Natural killer cell (primary cell): Measurements from ENCODE around the gene CRLF3. TPM values are rescaled to one million over a fixed set of nuclear protein-coding genes. Genes with fewer than 3 reads are reported as not detected.

Experiments used
- ATAC-seq, 3 donors: fragments of 150-1000 bp in 2 of 3; fragments of 200-7000 bp in 1 of 3; cut with Tn5 transposase; 1 replicate in 1 of 3; 2 replicates in 2 of 3; pipeline ENCODE4 v1.10.0; 2021; ENCODE audit warnings: mild to moderate bottlenecking in 2 of 3, moderate library complexity in 2 of 3
- DNase-seq, 2 donors: peaks; one replicate each; pipeline versions ENCODE4 v3.0.0 to v3.0.0-alpha.2; 2013 to 2021; ENCODE audit warnings: mixed read lengths in 1 of 2
- H3K27ac ChIP-seq: one replicate; pipeline ENCODE4 v1.5.1; 2013; ENCODE audit warnings: mild to moderate bottlenecking, low read length
- H3K27me3 ChIP-seq: one replicate; pipeline ENCODE4 v1.6.1; 2013; ENCODE audit warnings: low read length; ENCODE audit not compliant: control insufficient read depth, insufficient read depth
- H3K36me3 ChIP-seq: one replicate; pipeline ENCODE4 v1.6.1; 2013; ENCODE audit warnings: low read length; ENCODE audit not compliant: control insufficient read depth, insufficient read depth
- H3K4me1 ChIP-seq: one replicate; pipeline ENCODE4 v1.6.1; 2013; ENCODE audit warnings: low read length; ENCODE audit not compliant: control insufficient read depth, insufficient read depth
- H3K4me3 ChIP-seq: one replicate; pipeline ENCODE4 v1.5.1; 2013; ENCODE audit warnings: low read length
- H3K9me3 ChIP-seq: one replicate; pipeline ENCODE4 v1.6.1; 2013; ENCODE audit warnings: low read length; ENCODE audit not compliant: control insufficient read depth, insufficient read depth
- H3K27ac Mint-ChIP-seq, 2 donors: one replicate each; pipeline ENCODE4 v1.8.0; 2022; ENCODE audit warnings: mild to moderate bottlenecking in 2 of 2, mixed read lengths in 2 of 2, moderate library complexity in 1 of 2
- H3K27me3 Mint-ChIP-seq, 2 donors: one replicate each; pipeline ENCODE4 v1.8.0; 2022; ENCODE audit warnings: low read depth in 2 of 2, mixed read lengths in 2 of 2
- H3K36me3 Mint-ChIP-seq: one replicate; pipeline ENCODE4 v1.8.0; 2022; ENCODE audit warnings: mixed read lengths
- H3K4me1 Mint-ChIP-seq, 2 donors: one replicate each; pipeline ENCODE4 v1.8.0; 2022; ENCODE audit warnings: mixed read lengths in 2 of 2
- H3K4me3 Mint-ChIP-seq: one replicate; pipeline ENCODE4 v1.8.0; 2022; ENCODE audit warnings: mild to moderate bottlenecking, moderate library complexity, mixed read lengths
- H3K9me3 Mint-ChIP-seq, 2 donors: one replicate each; pipeline ENCODE4 v1.8.0; 2022; ENCODE audit warnings: mixed read lengths in 2 of 2
- WGBS: methylation state at CpG from one replicate; pipeline ENCODE4 v1.1.7; 2013; ENCODE audit warnings: missing lambda C conversion rate; ENCODE audit not compliant: insufficient coverage; 5-methylcytosine and 5-hydroxymethylcytosine counted together
- intact Hi-C: fragments of 100-400 bp; cut with micrococcal nuclease; formaldehyde crosslinking; loops from one replicate; pipeline ENCODE4 v1.14.2; 2022
- total RNA-seq, 4 donors: library from RNA; stranded (reverse); fragments of 120-200 nt in 1 of 4; gene quantifications; one replicate each; pipeline versions ENCODE4 v1.2.3 to v1.2.4, GENCODE V29; 2013 to 2022
- TF ChIP-seq, protein P1 (sequence below): fragments of 200-600 bp; IDR thresholded peaks from one replicate; pipeline ENCODE4 v1.8.0; 2022; ENCODE audit warnings: antibody characterized with exemption

The CRLF3 gene
- total RNA-seq, 3 donors from 2014 or later (not counting 1 experiment from before 2014, with no cell fraction given): 49.0 to 89.0 (median 62.2) TPM

DNA sequence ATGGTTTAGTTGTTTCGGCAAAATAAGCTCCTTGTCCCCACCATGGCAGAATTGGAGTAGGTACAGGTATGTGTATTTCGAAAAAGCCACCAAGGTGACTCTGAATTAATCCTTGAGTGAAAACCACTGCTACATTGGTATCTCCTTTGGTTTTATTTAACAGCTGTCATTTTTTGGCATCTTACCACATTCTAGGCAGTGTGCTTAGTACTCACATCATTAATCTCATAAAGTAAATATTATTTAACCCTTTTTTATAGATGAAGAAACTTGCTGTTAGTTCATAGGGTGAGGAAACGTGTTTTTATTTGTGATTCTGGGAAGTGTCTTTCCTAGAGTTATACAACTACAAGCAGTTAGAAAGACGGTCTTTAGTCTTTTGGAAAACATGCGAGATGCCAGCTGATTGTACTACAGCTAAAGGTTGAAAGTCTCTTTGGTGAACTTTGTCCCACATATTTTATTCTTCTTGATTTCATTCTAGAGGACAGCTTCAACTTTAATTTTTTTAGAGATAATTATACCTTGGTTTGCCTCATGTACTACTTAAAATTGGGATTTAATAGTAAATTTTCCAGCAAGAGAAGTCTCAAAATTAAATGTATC lies 13.8 kb upstream of the CRLF3 start:
- DNase-seq: no peak
- no peaks in the 10 kb centered on the region for H3K4me1 ChIP-seq
- H3K4me3 ChIP-seq: no peak overlapping the region
- Mint-ChIP-seq H3K4me1 (no peaks in the 10 kb centered on the region), H3K27ac (no peak overlapping the region), H3K4me3 (no peak overlapping the region), H3K36me3 (no peaks in the 10 kb centered on the region), H3K27me3 (no peaks in the 10 kb centered on the region), H3K9me3 (no peaks in the 10 kb centered on the region)
- WGBS: 96% methylated on average over 5 of the region's 5 CpGs
- no peaks in the 10 kb centered on the region for H3K27me3 ChIP-seq
- H3K27ac ChIP-seq: no peak overlapping the region
- intact Hi-C loops: no loop called here
- H3K36me3 ChIP-seq: no peaks in the 10 kb centered on the region
- no peak for ATAC-seq
- TF ChIP-seq, protein P1, sequence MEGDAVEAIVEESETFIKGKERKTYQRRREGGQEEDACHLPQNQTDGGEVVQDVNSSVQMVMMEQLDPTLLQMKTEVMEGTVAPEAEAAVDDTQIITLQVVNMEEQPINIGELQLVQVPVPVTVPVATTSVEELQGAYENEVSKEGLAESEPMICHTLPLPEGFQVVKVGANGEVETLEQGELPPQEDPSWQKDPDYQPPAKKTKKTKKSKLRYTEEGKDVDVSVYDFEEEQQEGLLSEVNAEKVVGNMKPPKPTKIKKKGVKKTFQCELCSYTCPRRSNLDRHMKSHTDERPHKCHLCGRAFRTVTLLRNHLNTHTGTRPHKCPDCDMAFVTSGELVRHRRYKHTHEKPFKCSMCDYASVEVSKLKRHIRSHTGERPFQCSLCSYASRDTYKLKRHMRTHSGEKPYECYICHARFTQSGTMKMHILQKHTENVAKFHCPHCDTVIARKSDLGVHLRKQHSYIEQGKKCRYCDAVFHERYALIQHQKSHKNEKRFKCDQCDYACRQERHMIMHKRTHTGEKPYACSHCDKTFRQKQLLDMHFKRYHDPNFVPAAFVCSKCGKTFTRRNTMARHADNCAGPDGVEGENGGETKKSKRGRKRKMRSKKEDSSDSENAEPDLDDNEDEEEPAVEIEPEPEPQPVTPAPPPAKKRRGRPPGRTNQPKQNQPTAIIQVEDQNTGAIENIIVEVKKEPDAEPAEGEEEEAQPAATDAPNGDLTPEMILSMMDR: no peak
- H3K9me3 ChIP-seq: no peaks in the 10 kb centered on the region

DNA sequence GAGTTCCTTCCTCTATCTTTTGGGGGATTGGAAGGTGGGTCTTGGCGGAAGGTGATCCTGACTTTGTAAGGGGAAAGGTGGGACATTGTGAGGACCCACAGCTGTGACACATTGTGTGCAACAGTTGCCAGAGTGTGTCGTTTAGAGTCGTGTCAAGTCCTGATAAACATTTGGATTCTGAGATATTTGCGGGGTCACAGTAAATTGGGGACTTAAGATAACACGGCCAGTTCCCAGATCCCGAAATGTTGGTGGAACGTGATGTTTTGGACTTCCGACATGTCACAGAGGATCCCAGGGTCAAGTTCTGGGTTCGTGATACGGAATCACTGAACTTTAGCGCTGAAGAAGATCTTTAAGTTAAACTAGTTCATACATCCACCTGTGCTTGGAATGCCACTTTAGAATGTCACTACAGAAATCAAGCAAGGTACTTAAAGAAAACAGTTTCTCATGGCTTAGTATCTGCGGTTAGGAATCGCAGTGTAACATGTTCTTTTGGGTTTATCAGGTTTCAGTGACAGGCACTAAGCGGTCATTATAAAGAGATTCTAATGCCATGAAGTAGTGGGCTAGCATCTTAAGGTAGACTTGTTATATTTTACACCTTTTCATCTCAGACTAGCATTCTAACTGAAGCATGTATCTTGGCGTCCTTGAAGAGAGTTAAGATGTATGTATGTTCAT lies 8.1 kb upstream of the CRLF3 start:
- Histone ChIP-seq H3K27ac (no peak overlapping the region), H3K4me3 (peak overlapping the region; percentile 88), H3K4me1 (peaks cover 14% of the 10 kb centered on the region), H3K27me3 (no peaks in the 10 kb centered on the region), H3K36me3 (no peaks in the 10 kb centered on the region), H3K9me3 (no peaks in the 10 kb centered on the region)
- peak overlapping the region; percentile 79 to 91 for H3K27ac Mint-ChIP-seq
- TF ChIP-seq, protein P1: no peak
- peaks cover 22 to 26% of the 10 kb centered on the region in 2 donors for H3K4me1 Mint-ChIP-seq
- H3K9me3 Mint-ChIP-seq: no peaks in the 10 kb centered on the region
- H3K36me3 Mint-ChIP-seq: no peaks in the 10 kb centered on the region
- intact Hi-C loops: no loop called here
- ATAC-seq: no peak
- DNase-seq: no peak
- no peaks in the 10 kb centered on the region for H3K27me3 Mint-ChIP-seq
- H3K4me3 Mint-ChIP-seq: peak overlapping the region; percentile 98
- 6% methylated on average over 15 of the region's 15 CpGs for WGBS

- peak within 1 kb of the TSS; percentile 98 for H3K4me3 Mint-ChIP-seq
- no peaks in the 10 kb centered on the region for H3K36me3 Mint-ChIP-seq
- Histone ChIP-seq H3K36me3 (no peaks in the 10 kb centered on the region), H3K4me1 (peaks cover 14% of the 10 kb centered on the region), H3K27ac (peak within 1 kb of the TSS; percentile 18), H3K4me3 (peak within 1 kb of the TSS; percentile 88), H3K9me3 (no peaks in the 10 kb centered on the region), H3K27me3 (no peaks in the 10 kb centered on the region)
- TF ChIP-seq, protein P1: no peak
- peak within 1 kb of the TSS; percentile 79 to 91 for H3K27ac Mint-ChIP-seq
- under 1% methylated on average over 59 of the region's 59 CpGs for WGBS
- DNase-seq: peak; percentile 84 to 95
- peaks cover 22 to 26% of the 10 kb centered on the region in 2 donors for H3K4me1 Mint-ChIP-seq
- intact Hi-C loops: no loop called here
- no peaks in the 10 kb centered on the region for H3K27me3 Mint-ChIP-seq
- H3K9me3 Mint-ChIP-seq: no peaks in the 10 kb centered on the region
- peak; percentile 98 for ATAC-seq
Measured at GRCh38 chr17:30831663-30832437, 7.4 kb upstream of the CRLF3 start, which contains the start of gene ATAD5. TSS of gene ATAD5 (plus strand) at chr17:30831966. CDS start at chr17:30832348, 382 bp downstream.
